ENCODE results near the gene KCNK5.

DNA sequence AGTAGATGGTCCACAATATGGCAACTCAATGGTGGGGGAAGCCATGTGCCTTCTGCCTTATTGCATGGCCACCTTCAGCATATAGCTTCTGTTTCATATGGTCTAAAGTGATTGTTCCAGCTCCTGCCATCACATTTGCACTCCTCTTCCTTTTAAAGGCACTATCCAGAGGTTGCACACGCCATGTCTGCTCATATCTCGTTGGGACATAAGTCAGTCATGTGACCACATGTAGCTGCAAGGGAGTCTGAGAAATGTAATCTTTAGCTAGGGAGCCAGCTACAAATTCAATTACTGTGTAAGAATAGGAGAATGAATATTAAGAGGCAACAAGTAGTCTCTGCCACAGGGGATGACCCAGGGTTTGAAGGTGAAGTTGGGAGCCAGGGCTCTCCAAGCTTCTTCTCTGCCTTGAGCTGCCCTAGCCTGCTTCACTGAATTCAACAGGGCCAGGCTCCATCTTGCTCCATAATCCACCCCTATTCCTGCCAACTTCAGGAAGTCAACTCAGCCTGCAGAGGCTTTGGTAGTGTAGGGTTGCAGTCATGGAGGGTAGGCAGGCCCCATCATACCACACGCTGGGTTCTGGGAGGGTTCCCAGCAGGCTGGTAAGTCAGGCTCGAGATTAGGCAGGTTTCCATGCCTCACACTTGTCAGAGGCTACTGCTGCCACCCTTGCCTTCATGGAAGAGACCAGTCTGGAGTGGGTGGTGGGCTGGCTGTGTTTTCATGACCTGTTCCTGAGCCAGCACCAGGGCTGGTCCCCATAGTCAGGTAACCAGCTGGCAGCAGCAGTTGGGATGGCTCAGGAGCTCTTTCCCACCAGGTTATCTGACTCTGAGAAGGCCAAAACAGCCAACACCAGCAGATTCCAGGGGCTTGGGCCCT lies 57.5 kb downstream of the KCNK5 start:
- TF ChIP-seq, protein P1, sequence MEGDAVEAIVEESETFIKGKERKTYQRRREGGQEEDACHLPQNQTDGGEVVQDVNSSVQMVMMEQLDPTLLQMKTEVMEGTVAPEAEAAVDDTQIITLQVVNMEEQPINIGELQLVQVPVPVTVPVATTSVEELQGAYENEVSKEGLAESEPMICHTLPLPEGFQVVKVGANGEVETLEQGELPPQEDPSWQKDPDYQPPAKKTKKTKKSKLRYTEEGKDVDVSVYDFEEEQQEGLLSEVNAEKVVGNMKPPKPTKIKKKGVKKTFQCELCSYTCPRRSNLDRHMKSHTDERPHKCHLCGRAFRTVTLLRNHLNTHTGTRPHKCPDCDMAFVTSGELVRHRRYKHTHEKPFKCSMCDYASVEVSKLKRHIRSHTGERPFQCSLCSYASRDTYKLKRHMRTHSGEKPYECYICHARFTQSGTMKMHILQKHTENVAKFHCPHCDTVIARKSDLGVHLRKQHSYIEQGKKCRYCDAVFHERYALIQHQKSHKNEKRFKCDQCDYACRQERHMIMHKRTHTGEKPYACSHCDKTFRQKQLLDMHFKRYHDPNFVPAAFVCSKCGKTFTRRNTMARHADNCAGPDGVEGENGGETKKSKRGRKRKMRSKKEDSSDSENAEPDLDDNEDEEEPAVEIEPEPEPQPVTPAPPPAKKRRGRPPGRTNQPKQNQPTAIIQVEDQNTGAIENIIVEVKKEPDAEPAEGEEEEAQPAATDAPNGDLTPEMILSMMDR (IDR thresholded peaks at IDR 0.05; ENCODE audit: insufficient read depth, low read length, poor library complexity, severe bottlenecking) = no peak
- TF ChIP-seq EZH2phosphoT487 (conservative IDR thresholded peaks at IDR 0.05; ENCODE audit: low read length) = no peak
